ENCODE data around the gene ZNF486.

DNA sequence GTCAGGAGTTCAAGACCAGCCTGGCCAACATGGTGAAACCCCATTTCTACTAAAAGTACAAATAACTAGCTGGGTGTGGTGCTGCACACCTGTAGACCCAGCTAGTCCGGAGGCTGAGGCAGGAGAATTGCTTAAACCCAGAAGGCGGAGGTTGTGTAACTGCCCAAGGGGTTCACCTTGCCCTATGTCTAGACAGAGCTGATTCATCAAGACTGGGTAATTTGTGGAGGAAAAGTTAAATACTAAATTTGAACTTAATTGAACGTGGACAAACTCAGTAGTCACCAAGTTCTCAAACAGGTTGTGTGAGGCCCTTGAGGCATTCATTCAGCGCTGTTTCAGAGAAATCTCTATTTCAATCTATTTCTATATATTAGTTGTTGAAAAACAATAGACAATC, 13.7 kb upstream of the ZNF486 start:
- TF ChIP-seq, protein P1, sequence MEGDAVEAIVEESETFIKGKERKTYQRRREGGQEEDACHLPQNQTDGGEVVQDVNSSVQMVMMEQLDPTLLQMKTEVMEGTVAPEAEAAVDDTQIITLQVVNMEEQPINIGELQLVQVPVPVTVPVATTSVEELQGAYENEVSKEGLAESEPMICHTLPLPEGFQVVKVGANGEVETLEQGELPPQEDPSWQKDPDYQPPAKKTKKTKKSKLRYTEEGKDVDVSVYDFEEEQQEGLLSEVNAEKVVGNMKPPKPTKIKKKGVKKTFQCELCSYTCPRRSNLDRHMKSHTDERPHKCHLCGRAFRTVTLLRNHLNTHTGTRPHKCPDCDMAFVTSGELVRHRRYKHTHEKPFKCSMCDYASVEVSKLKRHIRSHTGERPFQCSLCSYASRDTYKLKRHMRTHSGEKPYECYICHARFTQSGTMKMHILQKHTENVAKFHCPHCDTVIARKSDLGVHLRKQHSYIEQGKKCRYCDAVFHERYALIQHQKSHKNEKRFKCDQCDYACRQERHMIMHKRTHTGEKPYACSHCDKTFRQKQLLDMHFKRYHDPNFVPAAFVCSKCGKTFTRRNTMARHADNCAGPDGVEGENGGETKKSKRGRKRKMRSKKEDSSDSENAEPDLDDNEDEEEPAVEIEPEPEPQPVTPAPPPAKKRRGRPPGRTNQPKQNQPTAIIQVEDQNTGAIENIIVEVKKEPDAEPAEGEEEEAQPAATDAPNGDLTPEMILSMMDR (IDR thresholded peaks at IDR 0.05; ENCODE audit: insufficient read depth, low read length, poor library complexity, severe bottlenecking), result no peak
- no peak for TF ChIP-seq EZH2phosphoT487 (conservative IDR thresholded peaks at IDR 0.05; ENCODE audit: low read length)

Data from SU-DHL-6 (cell line).